Tibial artery (tissue), 4 donors: ENCODE results near the gene JAM3.
"Not testable (repeated sequence)": the region's sequence is repeated elsewhere in the genome, so short reads cannot be mapped to it uniquely, and the experiment has no call there.

ENCODE experiments used
- DNase-seq, 2 donors: peaks; one replicate each; pipeline ENCODE4 v3.0.0-alpha.2; 2019
- H3K27ac ChIP-seq, 2 donors: fragments of 200-600 bp; sonication (generic) in 1 of 2; 1 replicate in 1 of 2; 2 replicates in 1 of 2; pipeline ENCODE4 v1.5.1; 2018 to 2019; ENCODE audit warnings: mild to moderate bottlenecking in 1 of 2
- H3K27me3 ChIP-seq, 2 donors: fragments of 200-600 bp; sonication (generic) in 1 of 2; one replicate each; pipeline versions ENCODE4 v1.5.1 to v1.6.0; 2016 to 2019
- H3K36me3 ChIP-seq, 3 donors: fragments of 200-600 bp; sonication (generic) in 2 of 3; one replicate each; pipeline ENCODE4 v1.5.1; 2016 to 2019; ENCODE audit warnings: mild to moderate bottlenecking in 2 of 3
- H3K4me1 ChIP-seq, 4 donors: fragments of 200-600 bp; sonication (generic) in 2 of 4; 1 replicate in 3 of 4; 2 replicates in 1 of 4; pipeline ENCODE4 v1.5.1; 2016 to 2019
- H3K4me3 ChIP-seq, 2 donors: fragments of 200-600 bp; sonication (generic) in 1 of 2; 1 replicate in 1 of 2; 2 replicates in 1 of 2; pipeline ENCODE4 v1.5.1; 2018 to 2019; ENCODE audit warnings: mild to moderate bottlenecking in 2 of 2
- H3K9me3 ChIP-seq, 3 donors: fragments of 200-600 bp; sonication (generic) in 1 of 3; one replicate each; pipeline ENCODE4 v1.5.1; 2016 to 2019
- CTCF ChIP-seq, 2 experiments: fragments of 200-600 bp in 1 of 2; fragments of 450-650 bp in 1 of 2; IDR thresholded peaks; one replicate each; pipeline ENCODE4 v1.5.1; 2017 to 2019; ENCODE audit warnings: antibody characterized with exemption in 2 of 2, mild to moderate bottlenecking in 1 of 2, moderate library complexity in 1 of 2
- intact Hi-C: fragments of 100-400 bp; cut with DNase I; formaldehyde crosslinking; loops from one replicate; pipeline ENCODE4 v1.15.0; 2023; ENCODE audit warnings: low total_unique reads

JAM3 gene

GRCh38 chr11:134072844-134073243 is 4.0 kb downstream of the JAM3 start:
- H3K27ac ChIP-seq: no peak overlapping the region
- intact Hi-C loops: no loop called here
- no peaks in the 10 kb centered on the region for H3K36me3 ChIP-seq
- H3K27me3 ChIP-seq: no peaks in the 10 kb centered on the region
- no peak for DNase-seq
- H3K9me3 ChIP-seq: no peaks in the 10 kb centered on the region
- peaks cover 0 to 39% (median 11%) of the 10 kb centered on the region in 4 donors for H3K4me1 ChIP-seq
- TF ChIP-seq CTCF (IDR thresholded peaks at IDR 0.05): no peak
- no peak overlapping the region for H3K4me3 ChIP-seq

GRCh38 chr11:134074346-134074745 is 5.5 kb downstream of the JAM3 start:
- TF ChIP-seq CTCF (IDR thresholded peaks at IDR 0.05): no peak
- H3K4me1 ChIP-seq: peaks cover 0 to 47% (median 9%) of the 10 kb centered on the region in 4 donors
- no peak for DNase-seq
- no peak overlapping the region for H3K27ac ChIP-seq
- H3K9me3 ChIP-seq: no peaks in the 10 kb centered on the region
- no peaks in the 10 kb centered on the region for H3K27me3 ChIP-seq
- H3K4me3 ChIP-seq: no peak overlapping the region
- intact Hi-C loops: no loop called here
- no peaks in the 10 kb centered on the region for H3K36me3 ChIP-seq

- Histone ChIP-seq H3K4me1 (peaks cover 0 to 51% (median 10%) of the 10 kb centered on the region in 4 donors), H3K36me3 (no peaks in the 10 kb centered on the region), H3K27ac (no peak overlapping the region), H3K9me3 (no peaks in the 10 kb centered on the region), H3K4me3 (no peak overlapping the region), H3K27me3 (no peaks in the 10 kb centered on the region)
- no peak for TF ChIP-seq CTCF (IDR thresholded peaks at IDR 0.05)
- no peak for DNase-seq
- intact Hi-C loops: no loop called here
Measured at GRCh38 chr11:134074766-134075165, 5.9 kb downstream of the JAM3 start.

GRCh38 chr11:134079317-134079716 is 10.4 kb downstream of the JAM3 start:
- Histone ChIP-seq H3K36me3 (peaks cover 0 to 4% (median 0%) of the 10 kb centered on the region in 3 donors), H3K9me3 (peaks cover 0 to 6% (median 0%) of the 10 kb centered on the region in 3 donors), H3K27ac (no peak overlapping the region), H3K27me3 (no peaks in the 10 kb centered on the region), H3K4me3 (no peak overlapping the region), H3K4me1 (peaks cover 0 to 36% (median 7%) of the 10 kb centered on the region in 4 donors)
- no peak for DNase-seq
- no peak for TF ChIP-seq CTCF (IDR thresholded peaks at IDR 0.05)
- intact Hi-C loops: no loop called here

GRCh38 chr11:134081258-134081657 is 12.4 kb downstream of the JAM3 start:
- H3K27ac ChIP-seq, H3K27me3 ChIP-seq, H3K36me3 ChIP-seq, H3K4me3 ChIP-seq, intact Hi-C loops, H3K9me3 ChIP-seq, DNase-seq: not testable (repeated sequence)
- peaks cover 0 to 30% (median 7%) of the 10 kb centered on the region in 4 donors for H3K4me1 ChIP-seq

GRCh38 chr11:134082990-134083389 is 14.1 kb downstream of the JAM3 start:
- TF ChIP-seq CTCF (IDR thresholded peaks at IDR 0.05): no peak

More at GRCh38 chr11:134082990-134083389, 14.1 kb downstream of the JAM3 start:
- Histone ChIP-seq H3K4me3 (no peak overlapping the region), H3K9me3 (peaks cover 0 to 6% (median 0%) of the 10 kb centered on the region in 3 donors), H3K36me3 (peaks cover 0 to 4% (median 0%) of the 10 kb centered on the region in 3 donors), H3K27ac (no peak overlapping the region), H3K4me1 (peaks cover 0 to 39% (median 7%) of the 10 kb centered on the region in 4 donors), H3K27me3 (no peaks in the 10 kb centered on the region)
- intact Hi-C loops: no loop called here
- no peak for DNase-seq
